Endothelial cell (in vitro differentiated cells): ENCODE data around the gene DDX54. TPM values are rescaled to one million over a fixed set of nuclear protein-coding genes. Genes with fewer than 3 reads are reported as not detected.
A peak's percentile ranks its signal among the peaks of the same experiment; 100 is the strongest.
"Not testable (repeated sequence)": the region's sequence is repeated elsewhere in the genome, so short reads cannot be mapped to it uniquely, and the experiment has no call there.

Experiments used
- DNase-seq: peaks from one replicate; pipeline ENCODE4 v3.0.0; 2021; ENCODE audit warnings: low spot score
- H3K27ac Mint-ChIP-seq: one replicate; pipeline ENCODE4 v1.8.0; 2021; ENCODE audit warnings: mixed read lengths, inconsistent platforms; ENCODE audit not compliant: unreplicated experiment
- H3K27me3 Mint-ChIP-seq: one replicate; pipeline ENCODE4 v1.8.0; 2021; ENCODE audit warnings: mild to moderate bottlenecking, moderate library complexity, mixed read lengths, inconsistent platforms; ENCODE audit not compliant: unreplicated experiment
- H3K36me3 Mint-ChIP-seq: one replicate; pipeline ENCODE4 v1.8.0; 2021; ENCODE audit warnings: mild to moderate bottlenecking, low read depth, mixed read lengths, inconsistent platforms; ENCODE audit not compliant: unreplicated experiment
- H3K4me1 Mint-ChIP-seq: one replicate; pipeline ENCODE4 v1.8.0; 2021; ENCODE audit warnings: mild to moderate bottlenecking, mixed read lengths, inconsistent platforms; ENCODE audit not compliant: unreplicated experiment
- H3K4me3 Mint-ChIP-seq: one replicate; pipeline ENCODE4 v1.8.0; 2021; ENCODE audit warnings: mild to moderate bottlenecking, mixed read lengths, inconsistent platforms; ENCODE audit not compliant: unreplicated experiment
- H3K9me3 Mint-ChIP-seq: one replicate; pipeline ENCODE4 v1.8.0; 2021; ENCODE audit warnings: mixed read lengths, inconsistent platforms; ENCODE audit not compliant: unreplicated experiment
- CTCF ChIP-seq: fragments of 200-600 bp; sonication (generic); IDR thresholded peaks from one replicate; pipeline ENCODE4 v1.5.0; 2021; ENCODE audit warnings: antibody characterized with exemption; ENCODE audit not compliant: unreplicated experiment
- total RNA-seq: library from RNA; stranded (reverse); fragmentation: NEBNext Ultra II Directional; extraction: Animal tissue kit (Norgen Biotek cat#: 25700); gene quantifications from one replicate; pipeline ENCODE4 v1.2.1, GENCODE V29; 2021; ENCODE audit not compliant: unreplicated experiment

Gene DDX54
- total RNA-seq, 1 donor from 2014 or later = 47.5 TPM

- H3K4me3 Mint-ChIP-seq = no peak overlapping the region
- peaks cover 1% of the 10 kb centered on the region for H3K27me3 Mint-ChIP-seq
Observed at GRCh38 chr12:113119980-113120669, 65.2 kb downstream of the DDX54 start.

GRCh38 chr12:113118142-113118541, 67.1 kb downstream of the DDX54 start:
- Mint-ChIP-seq H3K27ac (no peak overlapping the region), H3K36me3 (no peaks in the 10 kb centered on the region), H3K27me3 (peaks cover 1% of the 10 kb centered on the region), H3K4me3 (no peak overlapping the region), H3K9me3 (no peaks in the 10 kb centered on the region), H3K4me1 (no peaks in the 10 kb centered on the region)
- TF ChIP-seq CTCF = no peak
- no peak for DNase-seq

More at GRCh38 chr12:113119980-113120669, 65.2 kb downstream of the DDX54 start:
- Mint-ChIP-seq H3K4me1 (no peaks in the 10 kb centered on the region), H3K36me3 (no peaks in the 10 kb centered on the region), H3K27ac (no peak overlapping the region), H3K9me3 (no peaks in the 10 kb centered on the region)
- no peak for TF ChIP-seq CTCF
- DNase-seq = peak; percentile 22

- not testable (repeated sequence) for DNase-seq, H3K9me3 Mint-ChIP-seq, H3K27me3 Mint-ChIP-seq, H3K27ac Mint-ChIP-seq, H3K36me3 Mint-ChIP-seq, H3K4me1 Mint-ChIP-seq, H3K4me3 Mint-ChIP-seq
Observed at GRCh38 chr12:113117684-113118083, 67.6 kb downstream of the DDX54 start.

- H3K9me3 Mint-ChIP-seq = no peaks in the 10 kb centered on the region
- H3K4me1 Mint-ChIP-seq = no peaks in the 10 kb centered on the region
- DNase-seq = no peak
- no peak for TF ChIP-seq CTCF
- peaks cover 3% of the 10 kb centered on the region for H3K27me3 Mint-ChIP-seq
- no peak overlapping the region for H3K27ac Mint-ChIP-seq
- no peak overlapping the region for H3K4me3 Mint-ChIP-seq
- H3K36me3 Mint-ChIP-seq = no peaks in the 10 kb centered on the region
Observed at GRCh38 chr12:113116875-113117274, 68.4 kb downstream of the DDX54 start.

- Mint-ChIP-seq H3K4me1 (no peaks in the 10 kb centered on the region), H3K4me3 (no peak overlapping the region), H3K9me3 (no peaks in the 10 kb centered on the region), H3K27ac (no peak overlapping the region), H3K27me3 (peaks cover 3% of the 10 kb centered on the region), H3K36me3 (no peaks in the 10 kb centered on the region)
- no peak for TF ChIP-seq CTCF
- no peak for DNase-seq
Observed at GRCh38 chr12:113115455-113116126, 69.7 kb downstream of the DDX54 start.
